Panc1 (cell line): ENCODE measurements around the gene LRRC3C. TPM values are rescaled to one million over a fixed set of nuclear protein-coding genes. Genes with fewer than 3 reads are reported as not detected.

Experiments used
- ATAC-seq: fragments of 200-7000 bp; cut with Tn5 transposase; 2 replicates; pipeline ENCODE4 v1.9.1; 2020; ENCODE audit warnings: mild to moderate bottlenecking, moderate library complexity
- BruUV-seq: library from RNA; stranded (reverse); fragments of 400-500 nt; replicated peaks from 2 replicates; lab custom pipeline; 2021; lab: Mats Ljungman, UMichigan
- CTCF ChIA-PET: fragments of 300-600 bp; sonication (Branson Sonifier 250); formaldehyde crosslinking; loops from one replicate; lab custom pipeline; 2022; ENCODE audit warnings: antibody characterized with exemption; lab: Charles Lee
- POLR2A ChIA-PET: fragments of 300-600 bp; sonication (Branson Sonifier 250); formaldehyde crosslinking; loops from one replicate; lab custom pipeline; 2022; ENCODE audit warnings: antibody characterized with exemption; lab: Charles Lee
- DNase-seq: peaks from one replicate; pipeline ENCODE4 v3.0.0-alpha.2; 2010; ENCODE audit warnings: low read depth, low spot score
- H3K27ac ChIP-seq: 2 replicates; pipeline ENCODE4 v1.5.1; 2011; ENCODE audit warnings: mild to moderate bottlenecking, low read length, inconsistent platforms
- H3K27me3 ChIP-seq: fragments of 200-500 bp; sonication (Bioruptor generic); 2 replicates; pipeline ENCODE4 v1.6.0; 2014; ENCODE audit warnings: low read length, inconsistent platforms; ENCODE audit not compliant: control insufficient read depth, insufficient read depth
- H3K36me3 ChIP-seq: fragments of 200-500 bp; sonication (Bioruptor generic); 2 replicates; pipeline ENCODE4 v1.5.1; 2014; ENCODE audit warnings: inconsistent platforms, mild to moderate bottlenecking, low read length, moderate library complexity; ENCODE audit not compliant: control insufficient read depth, insufficient read depth
- H3K4me1 ChIP-seq: 2 replicates; pipeline ENCODE4 v1.5.1; 2011; ENCODE audit warnings: inconsistent platforms, mild to moderate bottlenecking, low read length, moderate library complexity; ENCODE audit not compliant: control insufficient read depth, insufficient read depth
- H3K4me3 ChIP-seq, 2 experiments: 2 replicates each; pipeline ENCODE4 v1.5.1; 2011 to 2012; ENCODE audit warnings: low read depth in 2 of 2, low read length in 2 of 2, mild to moderate bottlenecking in 2 of 2, inconsistent platforms in 1 of 2, moderate library complexity in 1 of 2
- H3K9me3 ChIP-seq: fragments of 200-500 bp; sonication (Bioruptor generic); 2 replicates; pipeline ENCODE4 v1.5.1; 2014; ENCODE audit warnings: low read depth, mild to moderate bottlenecking, inconsistent platforms, low read length, moderate library complexity; ENCODE audit not compliant: control insufficient read depth, insufficient read depth
- CTCF ChIP-seq: fragments of 450-650 bp; IDR thresholded peaks from 2 replicates; pipeline ENCODE4 v1.5.1; 2017; ENCODE audit warnings: mild to moderate bottlenecking
- POLR2AphosphoS5 ChIP-seq: IDR thresholded peaks from 2 replicates; pipeline ENCODE4 v1.6.1; 2012; ENCODE audit warnings: mild to moderate bottlenecking, low read depth, low read length, moderate library complexity
- REST ChIP-seq, 2 experiments: IDR thresholded peaks; 2 replicates each; pipeline ENCODE4 v1.6.1; 2011 to 2012; ENCODE audit warnings: low read depth in 2 of 2, control low read depth in 1 of 2, low read length in 1 of 2, mild to moderate bottlenecking in 1 of 2, moderate library complexity in 1 of 2; ENCODE audit not compliant: insufficient read depth in 1 of 2
- SIN3A ChIP-seq: IDR thresholded peaks from 2 replicates; pipeline ENCODE4 v1.6.1; 2012; ENCODE audit warnings: low read depth, mild to moderate bottlenecking, low read length, moderate library complexity, borderline replicate concordance; ENCODE audit not compliant: insufficient read depth
- TCF7L2 ChIP-seq: IDR thresholded peaks from 2 replicates; pipeline ENCODE4 v1.6.1; 2011; ENCODE audit warnings: mild to moderate bottlenecking, low read depth, low read length, inconsistent platforms
- in situ Hi-C: cut with HindIII; loops from 2 replicates; pipeline ENCODE4 v1.10.0; 2016; ENCODE audit warnings: low sequenced_read_pairs, low pct_unique_long_range_greater_than_20kb
- intact Hi-C: fragments of 100-400 bp; cut with micrococcal nuclease; formaldehyde crosslinking; loops from one replicate; pipeline ENCODE4 v1.10.0; 2022; ENCODE audit not compliant: unreplicated experiment
- total RNA-seq: library from RNA; stranded (reverse); gene quantifications from one replicate; pipeline ENCODE4 v1.2.1, GENCODE V29; 2021; ENCODE audit not compliant: unreplicated experiment

The LRRC3C gene
- total RNA-seq, 1 experiment from 2014 or later, result not detected

GRCh38 chr17:39938140-39938869 lies 10.8 kb downstream of the LRRC3C start:
- CTCF ChIA-PET, result interaction anchor here (0.6 kb wide), 2 partner anchors 14 to 126 kb away, joined by 3 read pairs; no protein-coding TSS in a partner anchor
- DNase-seq, result no peak
- Histone ChIP-seq H3K9me3 (no peaks in the 10 kb centered on the region), H3K27ac (no peak overlapping the region), H3K4me3 (no peak overlapping the region), H3K4me1 (no peaks in the 10 kb centered on the region), H3K36me3 (no peaks in the 10 kb centered on the region), H3K27me3 (no peaks in the 10 kb centered on the region)
- intact Hi-C loops (no loop called here), in situ Hi-C loops (no loop called here)
- ATAC-seq, result no peak
- TF ChIP-seq POLR2AphosphoS5 (no peak), CTCF (no peak), REST (IDR thresholded peaks at IDR 0.05; ENCODE audit: insufficient read depth in 1 of 2, low read depth in 2 of 2, low read length in 1 of 2) (no peak), TCF7L2 (no peak), SIN3A (no peak)
- BruUV-seq, result no TSS peak
- POLR2A ChIA-PET, result no interaction called here

GRCh38 chr17:39939106-39939505 lies 11.6 kb downstream of the LRRC3C start:
- in situ Hi-C loops (no loop called here), intact Hi-C loops (no loop called here)
- TF ChIP-seq REST (IDR thresholded peaks at IDR 0.05; ENCODE audit: insufficient read depth in 1 of 2, low read depth in 2 of 2, low read length in 1 of 2) (no peak), SIN3A (no peak)
- H3K27me3 ChIP-seq, result no peaks in the 10 kb centered on the region
- no peaks in the 10 kb centered on the region for H3K4me1 ChIP-seq
- BruUV-seq, result no TSS peak
- DNase-seq, result no peak
- ChIA-PET CTCF (no interaction called here), POLR2A (interaction anchor here (0.6 kb wide), 1 partner anchor 17 kb away, joined by 3 read pairs; no protein-coding TSS in a partner anchor)
- no peak overlapping the region for H3K27ac ChIP-seq
- no peaks in the 10 kb centered on the region for H3K9me3 ChIP-seq
- H3K36me3 ChIP-seq, result no peaks in the 10 kb centered on the region
- no peak for ATAC-seq
- H3K4me3 ChIP-seq, result no peak overlapping the region
